A673 (cell line): ENCODE results near the gene NUBPL. TPM values are rescaled to one million over a fixed set of nuclear protein-coding genes. Genes with fewer than 3 reads are reported as not detected.

ENCODE experiments used
- BruUV-seq: library from RNA; stranded (reverse); fragments of 400-500 nt; replicated peaks from 2 replicates; lab custom pipeline; 2021; lab: Mats Ljungman, UMichigan
- CTCF ChIA-PET: fragments of 300-600 bp; sonication (Branson Sonifier 250); formaldehyde crosslinking; loops from one replicate; lab custom pipeline; 2022; ENCODE audit warnings: antibody characterized with exemption; lab: Charles Lee
- POLR2A ChIA-PET: fragments of 300-600 bp; sonication (Branson Sonifier 250); formaldehyde crosslinking; loops from one replicate; lab custom pipeline; 2022; ENCODE audit warnings: antibody characterized with exemption; ENCODE audit not compliant: low non-redundant PET; lab: Charles Lee
- DNase-seq: peaks from one replicate; pipeline ENCODE4 v3.0.0-alpha.2; 2015; ENCODE audit warnings: low spot score
- H3K27ac ChIP-seq: fragments of 200-600 bp; sonication (generic); 2 replicates; pipeline ENCODE4 v1.5.1; 2016; ENCODE audit warnings: mixed run types, low read depth, mild to moderate bottlenecking, mixed read lengths, antibody characterized with exemption, low read length; ENCODE audit not compliant: poor library complexity, severe bottlenecking
- H3K27me3 ChIP-seq: fragments of 200-600 bp; sonication (generic); replicated peaks from 2 replicates; pipeline ENCODE4 v1.6.1; 2017; ENCODE audit warnings: mixed run types, low read depth, mild to moderate bottlenecking, mixed read lengths, antibody characterized with exemption, low read length; ENCODE audit not compliant: insufficient read depth, poor library complexity
- H3K36me3 ChIP-seq: fragments of 200-600 bp; sonication (generic); 2 replicates; pipeline ENCODE4 v1.6.1; 2016; ENCODE audit warnings: mixed run types, mild to moderate bottlenecking, mixed read lengths, antibody characterized with exemption, low read length; ENCODE audit not compliant: insufficient read depth, poor library complexity, severe bottlenecking
- H3K4me1 ChIP-seq: fragments of 200-600 bp; sonication (generic); 2 replicates; pipeline ENCODE4 v1.6.1; 2017; ENCODE audit warnings: mixed run types, mild to moderate bottlenecking, mixed read lengths, antibody characterized with exemption, low read length; ENCODE audit not compliant: insufficient read depth, poor library complexity, severe bottlenecking
- H3K4me3 ChIP-seq: fragments of 200-600 bp; sonication (generic); 2 replicates; pipeline ENCODE4 v1.5.1; 2016; ENCODE audit warnings: low read depth, mixed run types, mild to moderate bottlenecking, mixed read lengths, low read length; ENCODE audit not compliant: poor library complexity, severe bottlenecking
- H3K9me3 ChIP-seq: fragments of 200-600 bp; sonication (generic); 2 replicates; pipeline ENCODE4 v1.6.1; 2016; ENCODE audit warnings: mixed run types, low read depth, mild to moderate bottlenecking, mixed read lengths, antibody characterized with exemption, low read length; ENCODE audit not compliant: poor library complexity, severe bottlenecking
- CTCF ChIP-seq: fragments of 300-800, 200-600 bp; sonication (generic); conservative IDR thresholded peaks from 2 replicates; pipeline ENCODE4 v1.5.1; 2017; ENCODE audit warnings: low read depth, mild to moderate bottlenecking, antibody characterized with exemption, low read length, moderate library complexity, mixed read lengths
- EZH2 ChIP-seq: fragments of 200-600 bp; sonication (generic); IDR thresholded peaks from 2 replicates; pipeline ENCODE4 v1.6.1; 2017; ENCODE audit warnings: borderline replicate concordance, low read depth, mild to moderate bottlenecking, mixed read lengths, antibody characterized with exemption, low read length; ENCODE audit not compliant: poor library complexity, severe bottlenecking
- intact Hi-C: fragments of 100-400 bp; cut with micrococcal nuclease; formaldehyde crosslinking; loops from one replicate; pipeline ENCODE4 v1.10.0; 2022; ENCODE audit not compliant: unreplicated experiment
- total RNA-seq: library from RNA; stranded (reverse); gene quantifications from 2 replicates; pipeline ENCODE4 v1.2.3, GENCODE V29; 2021

The NUBPL gene
- total RNA-seq, 1 experiment from 2014 or later = 15.5 TPM

DNA sequence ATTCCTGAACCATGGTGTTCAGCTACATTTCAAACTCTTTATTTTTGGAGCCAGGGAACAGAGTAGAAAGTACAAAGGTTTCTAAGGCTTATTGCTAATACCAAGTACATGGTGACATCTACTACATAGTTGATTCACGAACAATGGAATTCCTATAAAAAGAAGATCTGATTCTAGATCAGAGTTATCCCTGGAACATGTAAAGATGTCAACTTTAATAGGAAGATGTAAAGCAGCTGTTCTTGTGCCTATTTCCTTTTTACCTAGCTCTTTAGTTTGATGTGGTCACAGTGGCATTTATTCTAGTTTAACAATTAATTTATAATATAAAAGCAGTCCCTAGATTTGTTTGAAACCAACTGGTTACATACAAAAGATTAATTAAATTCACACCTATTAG is 99.5 kb downstream of the NUBPL start:
- no peak overlapping the region for H3K27ac ChIP-seq
- TF ChIP-seq CTCF = no peak
- TF ChIP-seq EZH2 = no peak
- ChIA-PET POLR2A (no interaction called here), CTCF (no interaction called here)
- H3K36me3 ChIP-seq = no peaks in the 10 kb centered on the region
- no peaks in the 10 kb centered on the region for H3K9me3 ChIP-seq
- H3K4me1 ChIP-seq = no peaks in the 10 kb centered on the region
- no TSS peak for BruUV-seq
- no peaks in the 10 kb centered on the region for H3K27me3 ChIP-seq
- intact Hi-C loops = no loop called here
- DNase-seq = no peak
- no peak overlapping the region for H3K4me3 ChIP-seq

DNA sequence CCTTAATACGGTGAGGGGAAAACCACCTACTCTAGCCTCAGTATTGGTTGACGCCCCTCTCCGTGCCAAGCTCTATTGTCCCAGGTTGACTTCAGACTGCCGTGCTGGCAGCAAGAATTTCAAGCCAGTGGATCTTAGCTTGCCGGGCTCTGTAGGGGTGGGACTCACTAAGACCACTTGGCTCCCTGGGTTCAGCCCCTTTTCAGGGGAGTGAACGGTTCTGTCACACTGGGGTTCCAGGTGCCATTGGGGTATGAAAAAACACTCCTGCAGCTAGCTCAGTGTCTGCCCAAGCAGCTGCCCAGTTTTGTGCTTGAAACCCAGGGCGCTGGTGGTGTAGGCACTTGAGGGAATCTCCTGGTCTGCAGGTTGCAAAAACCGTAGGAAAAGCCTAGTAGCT is 107.1 kb downstream of the NUBPL start:
- TF ChIP-seq EZH2 (no peak), CTCF (no peak)
- no peaks in the 10 kb centered on the region for H3K4me1 ChIP-seq
- ChIA-PET CTCF (no interaction called here), POLR2A (no interaction called here)
- intact Hi-C loops = no loop called here
- H3K27me3 ChIP-seq = no peaks in the 10 kb centered on the region
- no peak overlapping the region for H3K27ac ChIP-seq
- H3K36me3 ChIP-seq = no peaks in the 10 kb centered on the region
- H3K9me3 ChIP-seq = no peaks in the 10 kb centered on the region
- BruUV-seq = no TSS peak
- DNase-seq = no peak
- no peak overlapping the region for H3K4me3 ChIP-seq

DNA sequence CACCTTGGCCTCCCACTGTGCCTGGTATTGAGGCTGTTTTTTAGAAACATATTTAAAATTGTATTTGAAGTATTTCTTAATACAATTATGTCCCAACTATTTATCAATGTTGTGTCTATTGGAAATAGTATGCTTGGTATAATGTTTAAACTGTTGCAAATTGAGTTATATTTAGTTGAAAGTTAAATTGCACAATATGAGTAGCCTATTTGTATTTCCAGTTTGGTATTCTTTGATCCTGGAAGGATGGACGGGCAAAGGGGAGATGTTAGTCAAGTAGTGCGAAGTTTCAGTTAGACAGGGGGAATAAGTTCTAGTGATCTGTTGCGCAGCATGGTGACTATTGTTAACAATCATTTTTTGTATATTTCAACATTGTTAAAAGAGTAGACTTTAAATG is 111.5 kb downstream of the NUBPL start:
- Histone ChIP-seq H3K27ac (no peak overlapping the region), H3K9me3 (no peaks in the 10 kb centered on the region), H3K4me3 (no peak overlapping the region), H3K36me3 (no peaks in the 10 kb centered on the region), H3K4me1 (no peaks in the 10 kb centered on the region), H3K27me3 (no peaks in the 10 kb centered on the region)
- TF ChIP-seq EZH2 (no peak), CTCF (no peak)
- ChIA-PET POLR2A (no interaction called here), CTCF (no interaction called here)
- intact Hi-C loops = no loop called here
- no peak for DNase-seq
- BruUV-seq = no TSS peak
